HG02938 (cell line): ENCODE measurements around the gene FAM219A.

Source experiments
- ATAC-seq: cut with Tn5 transposase; IDR thresholded peaks from one replicate; pipeline ENCODE4 v1.9.1; 2021; ENCODE audit warnings: mild to moderate bottlenecking, moderate library complexity; ENCODE audit not compliant: unreplicated experiment

Gene FAM219A

GRCh38 chr9:34405719-34406118 is 52.7 kb downstream of the FAM219A start:
- no peak for ATAC-seq

- no peak for ATAC-seq
Measured at GRCh38 chr9:34403554-34404380, 54.6 kb downstream of the FAM219A start.

GRCh38 chr9:34400686-34401602 is 57.4 kb downstream of the FAM219A start:
- ATAC-seq: no peak

GRCh38 chr9:34400275-34400674 is 58.1 kb downstream of the FAM219A start:
- ATAC-seq: no peak

- ATAC-seq: no peak
Measured at GRCh38 chr9:34399729-34400128, 58.6 kb downstream of the FAM219A start.

- no peak for ATAC-seq
Measured at GRCh38 chr9:34398875-34399274, 59.5 kb downstream of the FAM219A start.

- ATAC-seq: no peak
Measured at GRCh38 chr9:34396276-34397214, 61.8 kb downstream of the FAM219A start.

- no peak for ATAC-seq
Measured at GRCh38 chr9:34392511-34392910, 65.9 kb downstream of the FAM219A start.

- no peak for ATAC-seq
Measured at GRCh38 chr9:34387239-34387638, 71.1 kb downstream of the FAM219A start.

GRCh38 chr9:34386656-34387055 is 71.7 kb downstream of the FAM219A start:
- no peak for ATAC-seq

GRCh38 chr9:34385561-34386230 is 72.7 kb downstream of the FAM219A start:
- no peak for ATAC-seq

- no peak for ATAC-seq
Measured at GRCh38 chr9:34384368-34385165, 73.8 kb downstream of the FAM219A start.

- no peak for ATAC-seq
Measured at GRCh38 chr9:34383904-34384303, 74.5 kb downstream of the FAM219A start.

- no peak for ATAC-seq
Measured at GRCh38 chr9:34382879-34383278, 75.5 kb downstream of the FAM219A start.

- no peak for ATAC-seq
Measured at GRCh38 chr9:34382054-34382453, 76.3 kb downstream of the FAM219A start.

GRCh38 chr9:34381323-34381722 is 77.0 kb downstream of the FAM219A start:
- ATAC-seq: no peak

- no peak for ATAC-seq
Measured at GRCh38 chr9:34380511-34381315, 77.7 kb downstream of the FAM219A start.

GRCh38 chr9:34380034-34380510 is 78.3 kb downstream of the FAM219A start:
- no peak for ATAC-seq
